ENCODE data around the gene C2CD4A. TPM values are rescaled to one million over a fixed set of nuclear protein-coding genes. Genes with fewer than 3 reads are reported as not detected.

The C2CD4A gene
- total and polyA plus RNA-seq, 9 of the 15 experiments (the other 6 are each of a cell fraction or from before 2014, with no cell fraction given): not detected

DNA sequence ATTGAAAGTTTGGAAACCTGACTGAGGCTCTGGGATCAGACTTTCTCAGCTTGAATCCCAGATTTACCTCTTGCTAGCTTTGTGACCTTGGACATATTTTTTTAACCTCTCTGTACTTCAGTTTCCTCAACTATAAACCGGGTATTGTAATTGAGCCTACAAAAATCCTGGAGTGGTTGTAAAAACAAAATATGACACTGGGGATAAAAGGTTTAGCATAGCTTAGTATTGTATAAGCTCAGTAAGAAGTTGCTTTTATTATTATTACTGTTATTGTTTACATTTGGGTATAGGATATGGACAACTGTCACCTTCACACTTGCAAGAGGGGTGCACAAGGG lies 21.5 kb downstream of the C2CD4A start:
- H3K9ac ChIP-seq (ENCODE audit: insufficient read depth in 1 of 2, low read depth in 2 of 2, low read length in 2 of 2): no peak overlapping the region
- FAIRE-seq: no peak
- H3K36me3 ChIP-seq (ENCODE audit: control insufficient read depth, insufficient read depth, low read length): no peaks in the 10 kb centered on the region
- no peak for DNase-seq (ENCODE audit: extremely low read depth in 1 of 4, low spot score in 3 of 4)
- POLR2A ChIA-PET: interaction anchor here (0.8 to 1.7 kb wide), 3 partner anchors 10 to 20 kb away, joined by 4 to 6 read pairs (median 5); no protein-coding TSS in a partner anchor
- intact Hi-C loops (cut with micrococcal nuclease) (loop anchor here (10.0 kb wide), 2 partner anchors 156 to 216 kb away; no protein-coding TSS in a partner anchor), in situ Hi-C loops (cut with MboI) (no loop called here)
- H3K27me3 ChIP-seq (ENCODE audit: control insufficient read depth in 2 of 2, insufficient read depth in 2 of 2, low read length in 2 of 2): peaks cover 4% of the 10 kb centered on the region in 2 experiments; a peak in 1 of 5 replicates
- H3K4me1 ChIP-seq (replicated peaks in 1 of 2; ENCODE audit: control insufficient read depth in 2 of 2, insufficient read depth in 2 of 2, low read length in 2 of 2): no peaks in the 10 kb centered on the region
- TF ChIP-seq ZNF3 (CRISPR knock-in tag; IDR thresholded peaks at IDR 0.05) (no peak), TFAM (CRISPR knock-in tag; conservative IDR thresholded peaks at IDR 0.05) (no peak), KDM1A (IDR thresholded peaks at IDR 0.05) (no peak), CBX1 (IDR thresholded peaks at IDR 0.05; ENCODE audit: low read depth) (no peak), FUS (optimal IDR thresholded peaks at IDR 0.05; ENCODE audit: low read depth, low read length) (no peak), KHSRP (IDR thresholded peaks at IDR 0.05) (no peak), HDAC1 (IDR thresholded peaks at IDR 0.05) (no peak), HMGN3 (IDR thresholded peaks at IDR 0.05; ENCODE audit: borderline replicate concordance, extremely low read depth, insufficient read length, low read depth, low read length) (no peak), DACH1 (IDR thresholded peaks at IDR 0.05; ENCODE audit: partially characterized antibody) (no peak), RAD51 (IDR thresholded peaks at IDR 0.05; ENCODE audit: borderline replicate concordance, low read depth) (no peak), NCOA2 (IDR thresholded peaks at IDR 0.05; ENCODE audit: partially characterized antibody in 2 of 2) (no peak)
- TF ChIP-seq, protein P1, sequence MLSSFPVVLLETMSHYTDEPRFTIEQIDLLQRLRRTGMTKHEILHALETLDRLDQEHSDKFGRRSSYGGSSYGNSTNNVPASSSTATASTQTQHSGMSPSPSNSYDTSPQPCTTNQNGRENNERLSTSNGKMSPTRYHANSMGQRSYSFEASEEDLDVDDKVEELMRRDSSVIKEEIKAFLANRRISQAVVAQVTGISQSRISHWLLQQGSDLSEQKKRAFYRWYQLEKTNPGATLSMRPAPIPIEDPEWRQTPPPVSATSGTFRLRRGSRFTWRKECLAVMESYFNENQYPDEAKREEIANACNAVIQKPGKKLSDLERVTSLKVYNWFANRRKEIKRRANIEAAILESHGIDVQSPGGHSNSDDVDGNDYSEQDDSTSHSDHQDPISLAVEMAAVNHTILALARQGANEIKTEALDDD (IDR thresholded peaks at IDR 0.05): no peak
- TF ChIP-seq, protein P2, sequence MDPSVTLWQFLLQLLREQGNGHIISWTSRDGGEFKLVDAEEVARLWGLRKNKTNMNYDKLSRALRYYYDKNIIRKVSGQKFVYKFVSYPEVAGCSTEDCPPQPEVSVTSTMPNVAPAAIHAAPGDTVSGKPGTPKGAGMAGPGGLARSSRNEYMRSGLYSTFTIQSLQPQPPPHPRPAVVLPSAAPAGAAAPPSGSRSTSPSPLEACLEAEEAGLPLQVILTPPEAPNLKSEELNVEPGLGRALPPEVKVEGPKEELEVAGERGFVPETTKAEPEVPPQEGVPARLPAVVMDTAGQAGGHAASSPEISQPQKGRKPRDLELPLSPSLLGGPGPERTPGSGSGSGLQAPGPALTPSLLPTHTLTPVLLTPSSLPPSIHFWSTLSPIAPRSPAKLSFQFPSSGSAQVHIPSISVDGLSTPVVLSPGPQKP (CRISPR knock-in tag; IDR thresholded peaks at IDR 0.05): no peak
- TF ChIP-seq, protein P3, sequence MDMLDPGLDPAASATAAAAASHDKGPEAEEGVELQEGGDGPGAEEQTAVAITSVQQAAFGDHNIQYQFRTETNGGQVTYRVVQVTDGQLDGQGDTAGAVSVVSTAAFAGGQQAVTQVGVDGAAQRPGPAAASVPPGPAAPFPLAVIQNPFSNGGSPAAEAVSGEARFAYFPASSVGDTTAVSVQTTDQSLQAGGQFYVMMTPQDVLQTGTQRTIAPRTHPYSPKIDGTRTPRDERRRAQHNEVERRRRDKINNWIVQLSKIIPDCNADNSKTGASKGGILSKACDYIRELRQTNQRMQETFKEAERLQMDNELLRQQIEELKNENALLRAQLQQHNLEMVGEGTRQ (CRISPR knock-in tag; IDR thresholded peaks at IDR 0.05): no peak
- TF ChIP-seq, protein P4, sequence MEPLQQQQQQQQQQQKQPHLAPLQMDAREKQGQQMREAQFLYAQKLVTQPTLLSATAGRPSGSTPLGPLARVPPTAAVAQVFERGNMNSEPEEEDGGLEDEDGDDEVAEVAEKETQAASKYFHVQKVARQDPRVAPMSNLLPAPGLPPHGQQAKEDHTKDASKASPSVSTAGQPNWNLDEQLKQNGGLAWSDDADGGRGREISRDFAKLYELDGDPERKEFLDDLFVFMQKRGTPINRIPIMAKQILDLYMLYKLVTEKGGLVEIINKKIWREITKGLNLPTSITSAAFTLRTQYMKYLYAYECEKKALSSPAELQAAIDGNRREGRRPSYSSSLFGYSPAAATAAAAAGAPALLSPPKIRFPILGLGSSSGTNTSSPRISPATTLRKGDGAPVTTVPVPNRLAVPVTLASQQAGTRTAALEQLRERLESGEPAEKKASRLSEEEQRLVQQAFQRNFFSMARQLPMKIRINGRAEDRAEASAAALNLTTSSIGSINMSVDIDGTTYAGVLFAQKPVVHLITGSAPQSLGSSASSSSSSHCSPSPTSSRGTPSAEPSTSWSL (CRISPR knock-in tag; IDR thresholded peaks at IDR 0.05; ENCODE audit: borderline replicate concordance): no peak
- TF ChIP-seq, protein P5, sequence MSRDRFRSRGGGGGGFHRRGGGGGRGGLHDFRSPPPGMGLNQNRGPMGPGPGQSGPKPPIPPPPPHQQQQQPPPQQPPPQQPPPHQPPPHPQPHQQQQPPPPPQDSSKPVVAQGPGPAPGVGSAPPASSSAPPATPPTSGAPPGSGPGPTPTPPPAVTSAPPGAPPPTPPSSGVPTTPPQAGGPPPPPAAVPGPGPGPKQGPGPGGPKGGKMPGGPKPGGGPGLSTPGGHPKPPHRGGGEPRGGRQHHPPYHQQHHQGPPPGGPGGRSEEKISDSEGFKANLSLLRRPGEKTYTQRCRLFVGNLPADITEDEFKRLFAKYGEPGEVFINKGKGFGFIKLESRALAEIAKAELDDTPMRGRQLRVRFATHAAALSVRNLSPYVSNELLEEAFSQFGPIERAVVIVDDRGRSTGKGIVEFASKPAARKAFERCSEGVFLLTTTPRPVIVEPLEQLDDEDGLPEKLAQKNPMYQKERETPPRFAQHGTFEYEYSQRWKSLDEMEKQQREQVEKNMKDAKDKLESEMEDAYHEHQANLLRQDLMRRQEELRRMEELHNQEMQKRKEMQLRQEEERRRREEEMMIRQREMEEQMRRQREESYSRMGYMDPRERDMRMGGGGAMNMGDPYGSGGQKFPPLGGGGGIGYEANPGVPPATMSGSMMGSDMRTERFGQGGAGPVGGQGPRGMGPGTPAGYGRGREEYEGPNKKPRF (IDR thresholded peaks at IDR 0.05; ENCODE audit: low read depth, low read length): no peak
- H3K9me3 ChIP-seq (replicated peaks; ENCODE audit: control insufficient read depth, insufficient read depth, low read depth, low read length): no peaks in the 10 kb centered on the region
- H3K79me2 ChIP-seq (ENCODE audit: control insufficient read depth, insufficient read depth, low read length): no peaks in the 10 kb centered on the region
- H2AFZ ChIP-seq (ENCODE audit: low read depth, low read length): no peak overlapping the region
- H3K4me2 ChIP-seq (ENCODE audit: insufficient read depth, low read length): no peak overlapping the region
- no peak overlapping the region for H3K4me3 ChIP-seq
- no peaks in the 10 kb centered on the region for H3K9me1 ChIP-seq (ENCODE audit: control insufficient read depth, insufficient read depth, low read length)
- WGBS (ENCODE audit: insufficient coverage, low coverage, missing lambda C conversion rate): 0% methylated on average over 1 of the region's 1 CpG
- no peak for ATAC-seq
- no TSS peak for BruUV-seq (replicated peaks)
- no peaks in the 10 kb centered on the region for H4K20me1 ChIP-seq (replicated peaks; ENCODE audit: control insufficient read depth, insufficient read depth, low read length)
- CTCF ChIA-PET (ENCODE audit: low intra/inter-chr PET ratio): no interaction called here
- no peak overlapping the region for H3K27ac ChIP-seq (ENCODE audit: extremely low read depth, low read depth, low read length)

All from K562 (cell line).